Natural killer cell (primary cell): ENCODE measurements around the gene COL27A1. TPM values are rescaled to one million over a fixed set of nuclear protein-coding genes. Genes with fewer than 3 reads are reported as not detected.

Source experiments
- ATAC-seq, 3 donors: fragments of 150-1000 bp in 2 of 3; fragments of 200-7000 bp in 1 of 3; cut with Tn5 transposase; 1 replicate in 1 of 3; 2 replicates in 2 of 3; pipeline ENCODE4 v1.10.0; 2021; ENCODE audit warnings: mild to moderate bottlenecking in 2 of 3, moderate library complexity in 2 of 3
- DNase-seq, 2 donors: peaks; one replicate each; pipeline versions ENCODE4 v3.0.0 to v3.0.0-alpha.2; 2013 to 2021; ENCODE audit warnings: mixed read lengths in 1 of 2
- H3K27ac ChIP-seq: one replicate; pipeline ENCODE4 v1.5.1; 2013; ENCODE audit warnings: mild to moderate bottlenecking, low read length
- H3K27me3 ChIP-seq: one replicate; pipeline ENCODE4 v1.6.1; 2013; ENCODE audit warnings: low read length; ENCODE audit not compliant: control insufficient read depth, insufficient read depth
- H3K36me3 ChIP-seq: one replicate; pipeline ENCODE4 v1.6.1; 2013; ENCODE audit warnings: low read length; ENCODE audit not compliant: control insufficient read depth, insufficient read depth
- H3K4me1 ChIP-seq: one replicate; pipeline ENCODE4 v1.6.1; 2013; ENCODE audit warnings: low read length; ENCODE audit not compliant: control insufficient read depth, insufficient read depth
- H3K4me3 ChIP-seq: one replicate; pipeline ENCODE4 v1.5.1; 2013; ENCODE audit warnings: low read length
- H3K9me3 ChIP-seq: one replicate; pipeline ENCODE4 v1.6.1; 2013; ENCODE audit warnings: low read length; ENCODE audit not compliant: control insufficient read depth, insufficient read depth
- H3K27ac Mint-ChIP-seq, 2 donors: one replicate each; pipeline ENCODE4 v1.8.0; 2022; ENCODE audit warnings: mild to moderate bottlenecking in 2 of 2, mixed read lengths in 2 of 2, moderate library complexity in 1 of 2
- H3K27me3 Mint-ChIP-seq, 2 donors: one replicate each; pipeline ENCODE4 v1.8.0; 2022; ENCODE audit warnings: low read depth in 2 of 2, mixed read lengths in 2 of 2
- H3K36me3 Mint-ChIP-seq: one replicate; pipeline ENCODE4 v1.8.0; 2022; ENCODE audit warnings: mixed read lengths
- H3K4me1 Mint-ChIP-seq, 2 donors: one replicate each; pipeline ENCODE4 v1.8.0; 2022; ENCODE audit warnings: mixed read lengths in 2 of 2
- H3K4me3 Mint-ChIP-seq: one replicate; pipeline ENCODE4 v1.8.0; 2022; ENCODE audit warnings: mild to moderate bottlenecking, moderate library complexity, mixed read lengths
- H3K9me3 Mint-ChIP-seq, 2 donors: one replicate each; pipeline ENCODE4 v1.8.0; 2022; ENCODE audit warnings: mixed read lengths in 2 of 2
- WGBS: methylation state at CpG from one replicate; pipeline ENCODE4 v1.1.7; 2013; ENCODE audit warnings: missing lambda C conversion rate; ENCODE audit not compliant: insufficient coverage; 5-methylcytosine and 5-hydroxymethylcytosine counted together
- intact Hi-C: fragments of 100-400 bp; cut with micrococcal nuclease; formaldehyde crosslinking; loops from one replicate; pipeline ENCODE4 v1.14.2; 2022
- total RNA-seq, 4 donors: library from RNA; stranded (reverse); fragments of 120-200 nt in 1 of 4; gene quantifications; one replicate each; pipeline versions ENCODE4 v1.2.3 to v1.2.4, GENCODE V29; 2013 to 2022
- TF ChIP-seq, protein P1 (sequence below): fragments of 200-600 bp; IDR thresholded peaks from one replicate; pipeline ENCODE4 v1.8.0; 2022; ENCODE audit warnings: antibody characterized with exemption

Gene COL27A1
- total RNA-seq, 3 donors from 2014 or later (not counting 1 experiment from before 2014, with no cell fraction given), result not detected

GRCh38 chr9:114198249-114199040, 43.1 kb downstream of the COL27A1 start:
- Mint-ChIP-seq H3K4me3 (no peak overlapping the region), H3K27ac (no peak overlapping the region), H3K9me3 (no peaks in the 10 kb centered on the region), H3K36me3 (no peaks in the 10 kb centered on the region), H3K27me3 (peaks cover 6 to 11% of the 10 kb centered on the region in 2 donors), H3K4me1 (no peaks in the 10 kb centered on the region)
- no peaks in the 10 kb centered on the region for H3K36me3 ChIP-seq
- TF ChIP-seq, protein P1, sequence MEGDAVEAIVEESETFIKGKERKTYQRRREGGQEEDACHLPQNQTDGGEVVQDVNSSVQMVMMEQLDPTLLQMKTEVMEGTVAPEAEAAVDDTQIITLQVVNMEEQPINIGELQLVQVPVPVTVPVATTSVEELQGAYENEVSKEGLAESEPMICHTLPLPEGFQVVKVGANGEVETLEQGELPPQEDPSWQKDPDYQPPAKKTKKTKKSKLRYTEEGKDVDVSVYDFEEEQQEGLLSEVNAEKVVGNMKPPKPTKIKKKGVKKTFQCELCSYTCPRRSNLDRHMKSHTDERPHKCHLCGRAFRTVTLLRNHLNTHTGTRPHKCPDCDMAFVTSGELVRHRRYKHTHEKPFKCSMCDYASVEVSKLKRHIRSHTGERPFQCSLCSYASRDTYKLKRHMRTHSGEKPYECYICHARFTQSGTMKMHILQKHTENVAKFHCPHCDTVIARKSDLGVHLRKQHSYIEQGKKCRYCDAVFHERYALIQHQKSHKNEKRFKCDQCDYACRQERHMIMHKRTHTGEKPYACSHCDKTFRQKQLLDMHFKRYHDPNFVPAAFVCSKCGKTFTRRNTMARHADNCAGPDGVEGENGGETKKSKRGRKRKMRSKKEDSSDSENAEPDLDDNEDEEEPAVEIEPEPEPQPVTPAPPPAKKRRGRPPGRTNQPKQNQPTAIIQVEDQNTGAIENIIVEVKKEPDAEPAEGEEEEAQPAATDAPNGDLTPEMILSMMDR, result no peak
- H3K27ac ChIP-seq, result no peak overlapping the region
- intact Hi-C loops, result no loop called here
- no peaks in the 10 kb centered on the region for H3K27me3 ChIP-seq
- DNase-seq (no peak), ATAC-seq (no peak)
- H3K9me3 ChIP-seq, result no peaks in the 10 kb centered on the region
- H3K4me3 ChIP-seq, result no peak overlapping the region
- WGBS, result 90% methylated on average over 8 of the region's 8 CpGs
- H3K4me1 ChIP-seq, result no peaks in the 10 kb centered on the region

- H3K27me3 Mint-ChIP-seq, result peaks cover 0 to 3% of the 10 kb centered on the region in 2 donors
- H3K4me1 ChIP-seq, result no peaks in the 10 kb centered on the region
- DNase-seq (no peak), ATAC-seq (no peak)
- H3K36me3 ChIP-seq, result no peaks in the 10 kb centered on the region
- no peak overlapping the region for H3K27ac ChIP-seq
- TF ChIP-seq, protein P1, result no peak
- H3K9me3 ChIP-seq, result no peaks in the 10 kb centered on the region
- no peaks in the 10 kb centered on the region for H3K9me3 Mint-ChIP-seq
- H3K4me3 ChIP-seq, result no peak overlapping the region
- no peaks in the 10 kb centered on the region for H3K36me3 Mint-ChIP-seq
- no peaks in the 10 kb centered on the region for H3K4me1 Mint-ChIP-seq
- no peaks in the 10 kb centered on the region for H3K27me3 ChIP-seq
- H3K27ac Mint-ChIP-seq, result no peak overlapping the region
- intact Hi-C loops, result no loop called here
- 87% methylated on average over 17 of the region's 17 CpGs for WGBS
- no peak overlapping the region for H3K4me3 Mint-ChIP-seq
These were observed 45.5 kb downstream of the COL27A1 start for GRCh38 chr9:114200721-114201300.

GRCh38 chr9:114202396-114202795, 47.1 kb downstream of the COL27A1 start:
- no peaks in the 10 kb centered on the region for H3K9me3 ChIP-seq
- TF ChIP-seq, protein P1, result no peak
- H3K36me3 ChIP-seq, result no peaks in the 10 kb centered on the region
- Mint-ChIP-seq H3K27ac (no peak overlapping the region), H3K27me3 (peaks cover 0 to 3% of the 10 kb centered on the region in 2 donors), H3K4me3 (no peak overlapping the region), H3K9me3 (no peaks in the 10 kb centered on the region), H3K4me1 (no peaks in the 10 kb centered on the region), H3K36me3 (no peaks in the 10 kb centered on the region)
- WGBS, result 90% methylated on average over 6 of the region's 6 CpGs
- DNase-seq (no peak), ATAC-seq (no peak)
- intact Hi-C loops, result no loop called here
- H3K27ac ChIP-seq, result no peak overlapping the region
- H3K4me1 ChIP-seq, result no peaks in the 10 kb centered on the region
- H3K4me3 ChIP-seq, result no peak overlapping the region
- H3K27me3 ChIP-seq, result no peaks in the 10 kb centered on the region
